ENCODE measurements around the gene PKDREJ.

GRCh38 chr22:46256358-46256958, 6.7 kb downstream of the PKDREJ start:
- TF ChIP-seq EZH2 (IDR thresholded peaks at IDR 0.05; ENCODE audit: low read length) (no peak), CTCF (optimal IDR thresholded peaks at IDR 0.05 in 1 of 3, IDR thresholded peaks at IDR 0.05 in 1 of 3, conservative IDR thresholded peaks at IDR 0.05 in 1 of 3; ENCODE audit: extremely low read depth in 1 of 3, insufficient read depth in 2 of 3, low read length in 3 of 3) (no peak)

All from keratinocyte (primary cell).